ENCODE measurements around the gene SLC50A1. TPM values are rescaled to one million over a fixed set of nuclear protein-coding genes. Genes with fewer than 3 reads are reported as not detected.

The SLC50A1 gene
- total and polyA plus RNA-seq, 2 of the 8 experiments (the other 6 are each of a cell fraction or from before 2014, with no cell fraction given), result 36.5 to 90.8 TPM

DNA sequence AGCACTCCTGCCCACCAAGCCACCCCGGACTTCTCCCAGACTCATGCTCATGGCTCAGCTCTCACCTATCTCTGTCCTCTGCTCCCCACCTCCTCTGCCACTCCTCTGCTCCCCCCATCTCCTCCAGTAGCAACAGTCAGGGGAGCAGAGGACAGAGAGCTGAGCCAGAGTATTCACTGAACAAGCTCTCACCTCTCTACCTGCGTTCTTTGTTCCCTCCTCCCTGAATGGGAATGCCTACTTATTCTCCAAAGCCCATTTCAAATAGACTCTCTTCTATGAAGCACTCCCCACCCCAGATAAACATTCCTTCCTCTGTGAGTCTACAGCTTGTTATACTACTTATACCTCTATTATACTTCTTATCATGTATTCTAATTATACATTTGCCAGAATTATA, 14.4 kb upstream of the SLC50A1 start:
- Histone ChIP-seq H3K9ac (replicated peaks in 1 of 4; ENCODE audit: extremely low read depth in 1 of 4, low read depth in 3 of 4, low read length in 3 of 4) (no peak overlapping the region), H2BK15ac (ENCODE audit: low read length) (no peak overlapping the region), H3K56ac (replicated peaks; ENCODE audit: insufficient read length, low read depth, low read length) (no peak overlapping the region), H2BK20ac (ENCODE audit: low read length) (no peak overlapping the region), H3K14ac (ENCODE audit: insufficient read length) (no peak overlapping the region), H3K4me2 (ENCODE audit: insufficient read depth in 1 of 2, low read depth in 2 of 2, low read length in 2 of 2) (no peak overlapping the region), H2AK5ac (ENCODE audit: low read depth, low read length) (no peak overlapping the region), H3K9me3 (ENCODE audit: insufficient read depth in 2 of 2, low read depth in 1 of 2, low read length in 1 of 2) (no peaks in the 10 kb centered on the region), H4K91ac (replicated peaks; ENCODE audit: insufficient read length, low read length) (no peak overlapping the region), H3K79me1 (ENCODE audit: low read depth, low read length) (no peaks in the 10 kb centered on the region), H3K27ac (ENCODE audit: low read depth, low read length) (no peak overlapping the region), H4K8ac (ENCODE audit: extremely low read depth, insufficient read depth, low read length) (no peak overlapping the region), H3K23ac (ENCODE audit: insufficient read length) (no peak overlapping the region), H2BK5ac (ENCODE audit: low read depth, low read length) (no peak overlapping the region), H3K4me3 (ENCODE audit: extremely low read depth in 1 of 4, insufficient read depth in 2 of 4, low read depth in 3 of 4, low read length in 4 of 4) (no peak overlapping the region), H3K4me1 (replicated peaks in 1 of 4; ENCODE audit: control insufficient read depth in 3 of 4, insufficient read depth in 4 of 4, low read length in 3 of 4) (peaks cover 0 to 16% (median 12%) of the 10 kb centered on the region in 4 experiments; a peak in 6 of 7 replicates), H3K27me3 (replicated peaks in 1 of 4; ENCODE audit: control insufficient read depth in 3 of 4, extremely low read depth in 1 of 4, insufficient read depth in 3 of 4, low read length in 3 of 4) (peaks cover 16 to 24% (median 21%) of the 10 kb centered on the region in 4 experiments), H2BK120ac (replicated peaks; ENCODE audit: low read depth, low read length) (no peak overlapping the region), H2BK12ac (ENCODE audit: low read depth, low read length) (no peak overlapping the region; the same call in 1 of the 2 replicates), H3K18ac (ENCODE audit: extremely low read depth, low read length) (no peak overlapping the region), H3K79me2 (ENCODE audit: control insufficient read depth in 1 of 2, insufficient read depth in 2 of 2, low read length in 2 of 2) (no peaks in the 10 kb centered on the region), H3K4ac (replicated peaks; ENCODE audit: insufficient read length, low read depth, low read length) (no peak overlapping the region), H4K5ac (ENCODE audit: insufficient read length, low read depth, low read length) (no peak overlapping the region), H2AFZ (ENCODE audit: low read length) (no peak overlapping the region), H3K23me2 (ENCODE audit: low read depth, low read length) (peaks cover 3% of the 10 kb centered on the region), H4K20me1 (replicated peaks in 1 of 2; ENCODE audit: control insufficient read depth in 1 of 2, insufficient read depth in 2 of 2, low read length in 2 of 2) (no peaks in the 10 kb centered on the region), H3K36me3 (ENCODE audit: control insufficient read depth in 2 of 4, insufficient read depth in 4 of 4, low read length in 3 of 4) (no peaks in the 10 kb centered on the region)
- POLR2A ChIA-PET (ENCODE audit: partially characterized antibody), result interaction anchor here (0.7 to 2.4 kb wide), 3 partner anchors 9 to 14 kb away, joined by 3 to 11 read pairs (median 7); partner anchors contain the start of gene SLC50A1
- WGBS, 2 experiments (ENCODE audit: extremely low coverage in 1 of 2, insufficient coverage in 1 of 2, insufficient read length in 1 of 2, insufficient replicate concordance in 2 of 2, low coverage in 1 of 2, low lambda C conversion rate in 2 of 2, missing lambda C conversion rate in 1 of 2), result 77% methylated on average over 2 of the region's 2 CpGs; no CpG with 5 or more reads in 1 of the 2 experiments
- CTCF ChIA-PET (ENCODE audit: partially characterized antibody), result interaction anchor here (0.8 to 2.8 kb wide), 9 partner anchors 13 to 56 kb away, joined by 3 to 13 read pairs (median 6); no protein-coding TSS in a partner anchor
- FAIRE-seq, result no peak
- DNase-seq (ENCODE audit: low read depth in 1 of 2, low spot score in 2 of 2), result no peak
- TF ChIP-seq ASH2L (IDR thresholded peaks at IDR 0.05; ENCODE audit: low read length) (no peak), BCL11A (IDR thresholded peaks at IDR 0.05; ENCODE audit: low read depth in 2 of 2, low read length in 2 of 2) (no peak), KDM4A (IDR thresholded peaks at IDR 0.05; ENCODE audit: low read depth, low read length, severe bottlenecking) (no peak)
